Panc1 (cell line): ENCODE results near the gene HASPIN. TPM values are rescaled to one million over a fixed set of nuclear protein-coding genes. Genes with fewer than 3 reads are reported as not detected.
"Not testable (repeated sequence)": the region's sequence is repeated elsewhere in the genome, so short reads cannot be mapped to it uniquely, and the experiment has no call there.

Experiments used
- ATAC-seq: fragments of 200-7000 bp; cut with Tn5 transposase; 2 replicates; pipeline ENCODE4 v1.9.1; 2020; ENCODE audit warnings: mild to moderate bottlenecking, moderate library complexity
- BruUV-seq: library from RNA; stranded (reverse); fragments of 400-500 nt; replicated peaks from 2 replicates; lab custom pipeline; 2021; lab: Mats Ljungman, UMichigan
- CTCF ChIA-PET: fragments of 300-600 bp; sonication (Branson Sonifier 250); formaldehyde crosslinking; loops from one replicate; lab custom pipeline; 2022; ENCODE audit warnings: antibody characterized with exemption; lab: Charles Lee
- POLR2A ChIA-PET: fragments of 300-600 bp; sonication (Branson Sonifier 250); formaldehyde crosslinking; loops from one replicate; lab custom pipeline; 2022; ENCODE audit warnings: antibody characterized with exemption; lab: Charles Lee
- DNase-seq: peaks from one replicate; pipeline ENCODE4 v3.0.0-alpha.2; 2010; ENCODE audit warnings: low read depth, low spot score
- H3K27ac ChIP-seq: 2 replicates; pipeline ENCODE4 v1.5.1; 2011; ENCODE audit warnings: mild to moderate bottlenecking, low read length, inconsistent platforms
- H3K27me3 ChIP-seq: fragments of 200-500 bp; sonication (Bioruptor generic); 2 replicates; pipeline ENCODE4 v1.6.0; 2014; ENCODE audit warnings: low read length, inconsistent platforms; ENCODE audit not compliant: control insufficient read depth, insufficient read depth
- H3K36me3 ChIP-seq: fragments of 200-500 bp; sonication (Bioruptor generic); 2 replicates; pipeline ENCODE4 v1.5.1; 2014; ENCODE audit warnings: inconsistent platforms, mild to moderate bottlenecking, low read length, moderate library complexity; ENCODE audit not compliant: control insufficient read depth, insufficient read depth
- H3K4me1 ChIP-seq: 2 replicates; pipeline ENCODE4 v1.5.1; 2011; ENCODE audit warnings: inconsistent platforms, mild to moderate bottlenecking, low read length, moderate library complexity; ENCODE audit not compliant: control insufficient read depth, insufficient read depth
- H3K4me3 ChIP-seq, 2 experiments: 2 replicates each; pipeline ENCODE4 v1.5.1; 2011 to 2012; ENCODE audit warnings: low read depth in 2 of 2, low read length in 2 of 2, mild to moderate bottlenecking in 2 of 2, inconsistent platforms in 1 of 2, moderate library complexity in 1 of 2
- H3K9me3 ChIP-seq: fragments of 200-500 bp; sonication (Bioruptor generic); 2 replicates; pipeline ENCODE4 v1.5.1; 2014; ENCODE audit warnings: low read depth, mild to moderate bottlenecking, inconsistent platforms, low read length, moderate library complexity; ENCODE audit not compliant: control insufficient read depth, insufficient read depth
- CTCF ChIP-seq: fragments of 450-650 bp; IDR thresholded peaks from 2 replicates; pipeline ENCODE4 v1.5.1; 2017; ENCODE audit warnings: mild to moderate bottlenecking
- POLR2AphosphoS5 ChIP-seq: IDR thresholded peaks from 2 replicates; pipeline ENCODE4 v1.6.1; 2012; ENCODE audit warnings: mild to moderate bottlenecking, low read depth, low read length, moderate library complexity
- SIN3A ChIP-seq: IDR thresholded peaks from 2 replicates; pipeline ENCODE4 v1.6.1; 2012; ENCODE audit warnings: low read depth, mild to moderate bottlenecking, low read length, moderate library complexity, borderline replicate concordance; ENCODE audit not compliant: insufficient read depth
- TCF7L2 ChIP-seq: IDR thresholded peaks from 2 replicates; pipeline ENCODE4 v1.6.1; 2011; ENCODE audit warnings: mild to moderate bottlenecking, low read depth, low read length, inconsistent platforms
- in situ Hi-C: cut with HindIII; loops from 2 replicates; pipeline ENCODE4 v1.10.0; 2016; ENCODE audit warnings: low sequenced_read_pairs, low pct_unique_long_range_greater_than_20kb
- intact Hi-C: fragments of 100-400 bp; cut with micrococcal nuclease; formaldehyde crosslinking; loops from one replicate; pipeline ENCODE4 v1.10.0; 2022; ENCODE audit not compliant: unreplicated experiment
- total RNA-seq: library from RNA; stranded (reverse); gene quantifications from one replicate; pipeline ENCODE4 v1.2.1, GENCODE V29; 2021; ENCODE audit not compliant: unreplicated experiment
- TF ChIP-seq, protein P1 (sequence below), 2 experiments: IDR thresholded peaks; 2 replicates each; pipeline ENCODE4 v1.6.1; 2011 to 2012; ENCODE audit warnings: low read depth in 2 of 2, control low read depth in 1 of 2, low read length in 1 of 2, mild to moderate bottlenecking in 1 of 2, moderate library complexity in 1 of 2; ENCODE audit not compliant: insufficient read depth in 1 of 2

Gene HASPIN
- total RNA-seq, 1 experiment from 2014 or later: 10.6 TPM

GRCh38 chr17:3732210-3732621 lies 8.5 kb downstream of the HASPIN start:
- intact Hi-C loops: loop anchor here (5.0 kb wide), 1 partner anchor 95 kb away; no protein-coding TSS in a partner anchor
- no peak for TF ChIP-seq POLR2AphosphoS5
- TF ChIP-seq CTCF: peak; percentile 52; the same call in 1 of the 2 replicates
- Histone ChIP-seq H3K9me3 (no peaks in the 10 kb centered on the region), H3K27ac (peak overlapping the region; percentile 3; the same call in 1 of the 2 replicates), H3K4me3 (peak overlapping the region in 1 of 2 experiments; percentile 18; a peak in 1 of 4 replicates), H3K4me1 (peaks cover 4% of the 10 kb centered on the region; the same call in 1 of the 2 replicates), H3K36me3 (no peaks in the 10 kb centered on the region), H3K27me3 (no peaks in the 10 kb centered on the region)
- POLR2A ChIA-PET: no interaction called here
- DNase-seq (no peak), ATAC-seq (peak; percentile 76)
- CTCF ChIA-PET: interaction anchor here (1.1 kb wide), 1 partner anchor 113 kb away, joined by 5 read pairs; the partner anchor contains the start of gene NCBP3
- in situ Hi-C loops: no loop called here
- BruUV-seq: no TSS peak

DNA sequence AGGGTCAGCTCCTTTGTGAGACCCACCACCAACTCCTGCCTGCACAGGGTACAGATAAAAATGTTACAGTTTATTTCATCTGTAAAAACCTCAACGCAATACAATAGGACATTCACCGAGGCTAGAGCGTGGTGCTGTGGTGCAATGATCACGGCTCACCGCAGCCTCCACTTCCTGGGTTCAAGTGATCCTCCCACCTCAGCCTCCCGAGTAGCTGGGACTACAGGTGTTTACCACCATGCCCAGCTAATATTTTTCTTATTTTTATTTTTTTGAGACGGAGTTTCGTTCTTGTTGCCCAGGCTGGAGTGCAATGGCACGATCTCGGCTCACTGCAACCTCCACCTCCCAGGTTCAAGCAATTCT lies 11.2 kb downstream of the HASPIN start:
- intact Hi-C loops: loop anchor here (5.0 kb wide), 1 partner anchor 92 kb away; no protein-coding TSS in a partner anchor
- BruUV-seq, POLR2A ChIA-PET: not testable (repeated sequence)

GRCh38 chr17:3735515-3735914 lies 11.8 kb downstream of the HASPIN start:
- DNase-seq: no peak
- ChIA-PET CTCF (no interaction called here), POLR2A (no interaction called here)
- in situ Hi-C loops (no loop called here), intact Hi-C loops (no loop called here)
- H3K36me3 ChIP-seq: no peaks in the 10 kb centered on the region
- H3K27me3 ChIP-seq: no peaks in the 10 kb centered on the region
- TF ChIP-seq, protein P1, sequence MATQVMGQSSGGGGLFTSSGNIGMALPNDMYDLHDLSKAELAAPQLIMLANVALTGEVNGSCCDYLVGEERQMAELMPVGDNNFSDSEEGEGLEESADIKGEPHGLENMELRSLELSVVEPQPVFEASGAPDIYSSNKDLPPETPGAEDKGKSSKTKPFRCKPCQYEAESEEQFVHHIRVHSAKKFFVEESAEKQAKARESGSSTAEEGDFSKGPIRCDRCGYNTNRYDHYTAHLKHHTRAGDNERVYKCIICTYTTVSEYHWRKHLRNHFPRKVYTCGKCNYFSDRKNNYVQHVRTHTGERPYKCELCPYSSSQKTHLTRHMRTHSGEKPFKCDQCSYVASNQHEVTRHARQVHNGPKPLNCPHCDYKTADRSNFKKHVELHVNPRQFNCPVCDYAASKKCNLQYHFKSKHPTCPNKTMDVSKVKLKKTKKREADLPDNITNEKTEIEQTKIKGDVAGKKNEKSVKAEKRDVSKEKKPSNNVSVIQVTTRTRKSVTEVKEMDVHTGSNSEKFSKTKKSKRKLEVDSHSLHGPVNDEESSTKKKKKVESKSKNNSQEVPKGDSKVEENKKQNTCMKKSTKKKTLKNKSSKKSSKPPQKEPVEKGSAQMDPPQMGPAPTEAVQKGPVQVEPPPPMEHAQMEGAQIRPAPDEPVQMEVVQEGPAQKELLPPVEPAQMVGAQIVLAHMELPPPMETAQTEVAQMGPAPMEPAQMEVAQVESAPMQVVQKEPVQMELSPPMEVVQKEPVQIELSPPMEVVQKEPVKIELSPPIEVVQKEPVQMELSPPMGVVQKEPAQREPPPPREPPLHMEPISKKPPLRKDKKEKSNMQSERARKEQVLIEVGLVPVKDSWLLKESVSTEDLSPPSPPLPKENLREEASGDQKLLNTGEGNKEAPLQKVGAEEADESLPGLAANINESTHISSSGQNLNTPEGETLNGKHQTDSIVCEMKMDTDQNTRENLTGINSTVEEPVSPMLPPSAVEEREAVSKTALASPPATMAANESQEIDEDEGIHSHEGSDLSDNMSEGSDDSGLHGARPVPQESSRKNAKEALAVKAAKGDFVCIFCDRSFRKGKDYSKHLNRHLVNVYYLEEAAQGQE (IDR thresholded peaks at IDR 0.05; ENCODE audit: insufficient read depth in 1 of 2, low read depth in 2 of 2, low read length in 1 of 2): no peak
- TF ChIP-seq POLR2AphosphoS5: no peak
- no peak for TF ChIP-seq SIN3A
- no peak for TF ChIP-seq TCF7L2
- no peak for TF ChIP-seq CTCF
- no peak for ATAC-seq
- no peak overlapping the region for H3K4me3 ChIP-seq
- H3K4me1 ChIP-seq: peaks cover 4% of the 10 kb centered on the region; the same call in 1 of the 2 replicates
- H3K27ac ChIP-seq: no peak overlapping the region
- BruUV-seq: no TSS peak
- H3K9me3 ChIP-seq: no peaks in the 10 kb centered on the region

More for the DNA sequence above, 11.2 kb downstream of the HASPIN start:
- H3K4me1 ChIP-seq, H3K9me3 ChIP-seq, H3K27me3 ChIP-seq, H3K4me3 ChIP-seq, in situ Hi-C loops, DNase-seq, H3K36me3 ChIP-seq, H3K27ac ChIP-seq, ATAC-seq: not testable (repeated sequence)
- CTCF ChIA-PET: interaction anchor here (1.0 kb wide), 1 partner anchor 52 kb away, joined by 3 read pairs; no protein-coding TSS in a partner anchor
